GM12891 (cell line): Measurements from ENCODE around the gene SSTR1.

ENCODE experiments used
- POLR2A ChIP-seq: IDR thresholded peaks from 2 replicates; pipeline ENCODE4 v1.6.1; 2011; ENCODE audit warnings: low read depth, low read length, control low read depth
- POU2F2 ChIP-seq: IDR thresholded peaks from 2 replicates; pipeline ENCODE4 v1.6.1; 2011; ENCODE audit warnings: low read depth, mild to moderate bottlenecking, control low read depth, low read length, moderate library complexity

GRCh38 chr14:38199076-38199475 lies 8.6 kb upstream of the SSTR1 start:
- TF ChIP-seq POLR2A (no peak), POU2F2 (no peak)
